ENCODE results near the gene HDAC2. TPM values are rescaled to one million over a fixed set of nuclear protein-coding genes. Genes with fewer than 3 reads are reported as not detected.

Gene HDAC2
- total and polyA plus RNA-seq, 2 donors (not counting 1 experiment from before 2014, with no cell fraction given), result 30.8 to 58.3 TPM

- Mint-ChIP-seq H3K4me3 (no peak overlapping the region), H3K27me3 (peaks cover 27% of the 10 kb centered on the region), H3K4me1 (no peaks in the 10 kb centered on the region), H3K9me3 (ENCODE audit: insufficient read depth) (no peaks in the 10 kb centered on the region), H3K27ac (no peak overlapping the region)
- Histone ChIP-seq H3K27me3 (replicated peaks in 1 of 4; ENCODE audit: control extremely low read depth in 1 of 4, control insufficient read depth in 3 of 4, insufficient read depth in 4 of 4, low read length in 3 of 4) (peaks cover 0 to 10% (median 1%) of the 10 kb centered on the region in 4 experiments), H3K27ac (ENCODE audit: low read length in 2 of 2) (no peak overlapping the region), H3K4me3 (ENCODE audit: control extremely low read depth in 1 of 5, extremely low read depth in 1 of 5, insufficient read depth in 1 of 5, low read depth in 2 of 5, low read length in 4 of 5) (no peak overlapping the region), H3K4me2 (replicated peaks; ENCODE audit: low read depth, low read length, poor library complexity, severe bottlenecking) (no peak overlapping the region), H4K20me1 (ENCODE audit: control insufficient read depth, insufficient read depth, low read length, poor library complexity, severe bottlenecking) (no peaks in the 10 kb centered on the region), H3K9ac (ENCODE audit: low read length) (no peak overlapping the region), H3K9me3 (ENCODE audit: control extremely low read depth in 1 of 3, control insufficient read depth in 2 of 3, insufficient read depth in 1 of 3, low read length in 2 of 3) (no peaks in the 10 kb centered on the region), H3K79me2 (ENCODE audit: control insufficient read depth, insufficient read depth, low read length) (no peaks in the 10 kb centered on the region), H3K36me3 (replicated peaks in 1 of 2; ENCODE audit: control extremely low read depth in 1 of 2, control insufficient read depth in 1 of 2, extremely low read depth in 1 of 2, insufficient read depth in 2 of 2, low read length in 1 of 2) (no peaks in the 10 kb centered on the region), H3K4me1 (ENCODE audit: control insufficient read depth in 2 of 2, insufficient read depth in 2 of 2, low read length in 2 of 2) (no peaks in the 10 kb centered on the region), H2AFZ (ENCODE audit: insufficient read depth, low read depth, low read length, poor library complexity, severe bottlenecking) (no peak overlapping the region)
- POLR2A ChIA-PET, result no interaction called here
- CTCF ChIA-PET, result no interaction called here
- intact Hi-C loops (cut with micrococcal nuclease), result no loop called here
- WGBS (ENCODE audit: insufficient coverage), result 80% methylated on average over 1 of the region's 2 CpGs
- no peak for TF ChIP-seq EZH2 (IDR thresholded peaks at IDR 0.05; ENCODE audit: borderline replicate concordance, insufficient read depth, low read depth, low read length, poor library complexity, severe bottlenecking)
- no peak for TF ChIP-seq CTCF (IDR thresholded peaks at IDR 0.05)
- ATAC-seq (ENCODE audit: low read depth), result no peak
- DNase-seq, result no peak
Measured at GRCh38 chr6:114010540-114010939, 39.6 kb upstream of the HDAC2 start.

- DNase-seq (no peak), ATAC-seq (ENCODE audit: low read depth) (no peak)
- WGBS (ENCODE audit: insufficient coverage), result no CpG with 5 or more reads among the region's 2 CpGs
- Histone ChIP-seq H3K9me3 (ENCODE audit: control extremely low read depth in 1 of 3, control insufficient read depth in 2 of 3, insufficient read depth in 1 of 3, low read length in 2 of 3) (no peaks in the 10 kb centered on the region), H3K79me2 (ENCODE audit: control insufficient read depth, insufficient read depth, low read length) (no peaks in the 10 kb centered on the region), H3K27ac (ENCODE audit: low read length in 2 of 2) (no peak overlapping the region), H3K27me3 (replicated peaks in 1 of 4; ENCODE audit: control extremely low read depth in 1 of 4, control insufficient read depth in 3 of 4, insufficient read depth in 4 of 4, low read length in 3 of 4) (peaks cover 0 to 10% (median 2%) of the 10 kb centered on the region in 4 experiments), H3K4me1 (ENCODE audit: control insufficient read depth in 2 of 2, insufficient read depth in 2 of 2, low read length in 2 of 2) (no peaks in the 10 kb centered on the region), H4K20me1 (ENCODE audit: control insufficient read depth, insufficient read depth, low read length, poor library complexity, severe bottlenecking) (no peaks in the 10 kb centered on the region), H3K4me3 (ENCODE audit: control extremely low read depth in 1 of 5, extremely low read depth in 1 of 5, insufficient read depth in 1 of 5, low read depth in 2 of 5, low read length in 4 of 5) (no peak overlapping the region), H2AFZ (ENCODE audit: insufficient read depth, low read depth, low read length, poor library complexity, severe bottlenecking) (no peak overlapping the region), H3K9ac (ENCODE audit: low read length) (no peak overlapping the region), H3K36me3 (replicated peaks in 1 of 2; ENCODE audit: control extremely low read depth in 1 of 2, control insufficient read depth in 1 of 2, extremely low read depth in 1 of 2, insufficient read depth in 2 of 2, low read length in 1 of 2) (no peaks in the 10 kb centered on the region), H3K4me2 (replicated peaks; ENCODE audit: low read depth, low read length, poor library complexity, severe bottlenecking) (no peak overlapping the region)
- ChIA-PET POLR2A (no interaction called here), CTCF (no interaction called here)
- Mint-ChIP-seq H3K4me3 (no peak overlapping the region), H3K27ac (no peak overlapping the region), H3K4me1 (no peaks in the 10 kb centered on the region), H3K27me3 (peaks cover 33% of the 10 kb centered on the region), H3K9me3 (ENCODE audit: insufficient read depth) (no peaks in the 10 kb centered on the region)
- TF ChIP-seq CTCF (IDR thresholded peaks at IDR 0.05), result no peak
- TF ChIP-seq EZH2 (IDR thresholded peaks at IDR 0.05; ENCODE audit: borderline replicate concordance, insufficient read depth, low read depth, low read length, poor library complexity, severe bottlenecking), result no peak
- intact Hi-C loops (cut with micrococcal nuclease), result no loop called here
Measured at GRCh38 chr6:114009192-114009591, 38.2 kb upstream of the HDAC2 start.
